ENCODE data around the gene DNM1L.

GRCh38 chr12:32768518-32768917 lies 89.4 kb downstream of the DNM1L start:
- TF ChIP-seq POLR2A (IDR thresholded peaks at IDR 0.05) (no peak), CTCF (IDR thresholded peaks at IDR 0.05) (no peak)

Data from lower leg skin (tissue), 3 donors.